NCI-H82 (cell line): Measurements from ENCODE around the gene OVCH2.
"Not testable (repeated sequence)": the region's sequence is repeated elsewhere in the genome, so short reads cannot be mapped to it uniquely, and the experiment has no call there.

ENCODE experiments used
- DNase-seq: peaks from one replicate; lab custom pipeline; 2025; lab: John Stamatoyannopoulos, UW

OVCH2 gene, protein sequence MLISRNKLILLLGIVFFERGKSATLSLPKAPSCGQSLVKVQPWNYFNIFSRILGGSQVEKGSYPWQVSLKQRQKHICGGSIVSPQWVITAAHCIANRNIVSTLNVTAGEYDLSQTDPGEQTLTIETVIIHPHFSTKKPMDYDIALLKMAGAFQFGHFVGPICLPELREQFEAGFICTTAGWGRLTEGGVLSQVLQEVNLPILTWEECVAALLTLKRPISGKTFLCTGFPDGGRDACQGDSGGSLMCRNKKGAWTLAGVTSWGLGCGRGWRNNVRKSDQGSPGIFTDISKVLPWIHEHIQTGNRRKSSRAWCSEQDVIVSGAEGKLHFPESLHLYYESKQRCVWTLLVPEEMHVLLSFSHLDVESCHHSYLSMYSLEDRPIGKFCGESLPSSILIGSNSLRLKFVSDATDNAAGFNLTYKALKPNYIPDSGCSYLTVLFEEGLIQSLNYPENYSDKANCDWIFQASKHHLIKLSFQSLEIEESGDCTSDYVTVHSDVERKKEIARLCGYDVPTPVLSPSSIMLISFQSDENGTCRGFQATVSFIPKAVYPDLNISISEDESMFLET

GRCh38 chr11:7706377-7706776 is at the start of gene OVCH2:
Gene OVCH2 (minus strand): TSS chr11:7706477. CDS start chr11:7706394, 83 bp downstream.
- no peak for DNase-seq

DNA sequence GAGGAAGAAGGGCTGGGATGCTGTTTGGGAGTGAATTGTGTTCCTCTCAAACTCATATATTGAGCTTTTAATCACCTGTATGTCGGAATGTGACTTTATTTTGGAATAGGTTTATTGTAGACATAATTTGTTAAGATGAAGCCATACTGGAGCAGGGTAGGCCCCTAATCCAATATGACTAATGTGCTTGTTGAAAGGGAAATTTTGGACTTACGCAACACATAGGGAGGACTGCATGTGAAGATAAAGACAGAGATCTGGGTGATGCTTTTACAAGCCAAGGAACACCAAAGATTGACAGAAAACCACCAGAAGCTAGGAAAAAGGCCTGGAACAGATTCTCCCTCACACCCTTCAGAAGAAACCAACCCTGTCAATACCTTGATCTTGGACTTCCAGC is 43.2 kb upstream of the OVCH2 start:
- no peak for DNase-seq

GRCh38 chr11:7734767-7735166 is 28.5 kb upstream of the OVCH2 start:
- DNase-seq: not testable (repeated sequence)

- no peak for DNase-seq
These were observed 8.5 kb upstream of the OVCH2 start for GRCh38 chr11:7714786-7715185.

- DNase-seq: no peak
These were observed 2.5 kb downstream of the OVCH2 start for GRCh38 chr11:7703740-7704139.

- no peak for DNase-seq
These were observed 9.9 kb downstream of the OVCH2 start for GRCh38 chr11:7696424-7696823.

DNA sequence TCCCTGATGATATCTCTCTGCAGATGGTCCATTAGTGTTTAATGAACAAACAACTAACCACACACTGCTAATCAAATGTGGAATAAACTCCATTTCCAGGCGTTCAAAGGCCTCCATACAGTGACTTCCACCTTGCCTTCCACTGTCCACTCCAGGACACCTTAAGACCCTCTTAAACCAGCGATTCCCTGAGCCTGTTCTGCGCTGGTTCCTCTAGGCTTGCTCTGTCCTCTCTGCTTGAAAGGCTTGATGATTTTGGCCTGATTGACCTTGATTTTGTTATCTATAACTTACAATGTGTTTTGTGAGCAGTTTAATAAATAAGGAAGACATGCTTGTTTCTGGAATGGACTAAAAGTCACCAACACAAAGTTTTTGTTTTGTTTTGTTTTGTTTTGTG is 12.0 kb downstream of the OVCH2 start:
- no peak for DNase-seq

- DNase-seq: no peak
These were observed 13.9 kb downstream of the OVCH2 start for GRCh38 chr11:7692426-7692825.

DNA sequence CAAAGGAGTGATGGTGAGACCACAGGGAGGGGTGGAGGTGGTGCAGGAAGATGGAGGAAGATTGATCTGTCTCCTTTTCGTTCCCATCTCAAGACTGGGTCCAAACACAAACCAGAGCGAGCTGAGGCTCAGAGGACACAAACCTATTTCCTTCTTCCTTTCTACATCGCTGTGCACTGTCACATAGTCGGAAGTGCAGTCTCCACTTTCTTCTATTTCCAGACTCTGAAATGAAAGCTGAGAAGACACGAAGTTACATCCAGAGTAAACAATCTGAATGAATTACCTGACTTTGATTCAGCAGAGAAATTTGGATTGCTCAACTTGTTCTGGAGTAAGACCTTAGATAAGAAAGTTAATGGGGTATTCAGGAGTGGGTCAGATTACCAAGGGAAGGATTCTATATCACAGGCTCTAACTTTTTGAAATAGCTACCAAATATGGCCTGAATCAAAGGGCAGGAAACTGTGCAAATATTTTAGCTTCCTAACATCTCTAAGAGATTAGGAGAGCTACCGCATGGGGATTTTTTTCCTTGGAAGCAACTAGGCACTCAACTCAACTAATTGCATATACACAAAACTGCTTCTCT is 14.4 kb downstream of the OVCH2 start:
- DNase-seq: no peak

DNA sequence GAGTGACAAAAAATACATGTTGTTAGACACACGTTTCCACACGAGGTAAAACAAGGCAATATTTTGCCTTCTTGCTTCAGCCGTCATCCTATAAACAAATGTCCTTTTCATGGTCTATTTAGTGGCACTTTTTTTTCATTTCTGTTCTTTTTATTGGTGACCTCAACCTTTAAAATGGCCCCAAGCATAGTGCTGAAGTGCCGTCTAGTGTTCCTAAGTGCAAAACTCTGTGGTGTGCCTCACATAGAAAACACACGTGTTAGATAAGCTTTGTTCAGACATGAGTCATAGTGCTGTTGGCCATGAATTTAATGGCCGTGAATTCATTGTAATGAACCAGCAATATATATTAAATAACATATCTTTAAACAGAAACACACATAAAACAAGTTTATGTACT is 15.6 kb downstream of the OVCH2 start:
- no peak for DNase-seq

DNA sequence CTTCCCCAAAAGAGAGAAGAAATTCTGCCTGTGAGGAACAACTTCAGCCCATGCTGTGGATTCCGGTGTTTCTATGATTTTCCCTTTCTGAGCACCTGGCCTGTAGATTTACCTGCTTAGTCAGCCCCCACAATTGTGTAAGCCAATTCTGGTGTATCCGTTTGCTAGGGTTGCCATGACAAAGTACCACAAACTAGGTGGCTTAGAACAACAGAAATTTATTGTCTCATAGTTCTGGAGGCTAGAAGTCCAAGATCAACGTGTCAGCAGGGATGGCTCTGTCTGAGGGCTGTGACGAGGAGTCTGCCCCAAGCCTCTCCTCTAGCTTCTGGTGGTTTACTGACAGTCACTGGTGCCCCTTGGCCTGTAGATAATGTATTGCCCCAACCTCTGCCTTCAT is 17.0 kb downstream of the OVCH2 start:
- DNase-seq: no peak

GRCh38 chr11:7688238-7688826 is 17.9 kb downstream of the OVCH2 start:
- peak; percentile 30 for DNase-seq

DNA sequence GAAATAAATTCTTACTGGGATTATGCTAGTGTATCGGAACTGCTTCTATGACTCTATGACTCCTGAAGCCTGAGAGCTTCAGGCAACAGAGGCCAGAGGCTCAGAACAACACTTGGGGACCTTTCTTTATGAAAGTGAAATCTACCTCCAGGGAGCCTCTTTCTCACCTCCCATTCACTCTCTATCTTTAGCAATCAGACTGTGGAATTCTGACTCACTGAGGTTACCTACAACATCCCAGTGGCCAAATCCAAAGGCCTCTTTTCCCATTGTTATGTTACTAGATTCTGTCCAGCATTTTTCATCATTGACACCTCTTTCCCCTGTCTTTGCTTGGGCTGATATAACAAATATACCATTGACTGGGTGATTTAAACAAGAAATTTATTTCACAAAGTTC is 18.9 kb downstream of the OVCH2 start:
- no peak for DNase-seq

GRCh38 chr11:7686761-7687160 is 19.5 kb downstream of the OVCH2 start:
- no peak for DNase-seq

GRCh38 chr11:7683571-7683970 is 22.7 kb downstream of the OVCH2 start:
- no peak for DNase-seq

DNA sequence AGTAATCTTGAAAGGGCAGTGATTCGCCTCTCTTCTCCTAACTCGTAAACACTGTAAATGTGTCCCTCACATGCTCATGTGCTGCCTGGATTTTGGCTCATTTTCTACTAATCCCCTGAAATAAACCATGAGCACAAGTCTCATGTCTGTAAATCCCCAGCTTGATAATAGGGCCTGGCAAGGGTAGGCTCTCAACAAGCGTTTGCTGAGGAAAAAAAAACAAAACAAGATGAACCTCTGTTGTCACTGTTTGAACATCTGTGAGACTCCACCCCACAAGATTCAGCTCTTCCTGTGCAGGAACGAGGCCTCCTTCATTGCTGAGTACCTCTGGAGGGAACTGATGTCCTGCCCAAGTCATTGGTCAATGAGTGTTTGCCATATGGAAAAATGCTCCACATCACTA is 28.5 kb downstream of the OVCH2 start:
- peak; percentile 64 for DNase-seq

DNA sequence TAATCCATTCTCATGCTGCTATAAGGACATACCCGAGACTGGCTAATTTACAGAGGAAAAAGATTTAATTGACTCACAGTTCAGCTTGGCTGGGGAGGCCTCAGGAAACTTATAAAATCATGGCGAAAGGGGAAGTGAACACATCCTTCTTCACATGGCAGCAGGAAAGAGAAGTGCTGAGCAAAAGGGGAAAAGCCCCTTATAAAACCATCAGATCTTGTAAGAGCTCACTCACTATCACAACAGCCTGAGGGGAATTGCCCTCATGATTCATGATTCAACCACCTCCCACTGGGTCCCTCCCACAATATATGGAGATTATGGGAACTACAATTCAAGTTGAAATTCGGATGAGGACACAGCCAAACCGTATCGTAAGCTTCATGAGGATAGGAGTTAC is 29.2 kb downstream of the OVCH2 start:
- DNase-seq: no peak

- no peak for DNase-seq
These were observed 30.6 kb downstream of the OVCH2 start for GRCh38 chr11:7675631-7676030.

DNA sequence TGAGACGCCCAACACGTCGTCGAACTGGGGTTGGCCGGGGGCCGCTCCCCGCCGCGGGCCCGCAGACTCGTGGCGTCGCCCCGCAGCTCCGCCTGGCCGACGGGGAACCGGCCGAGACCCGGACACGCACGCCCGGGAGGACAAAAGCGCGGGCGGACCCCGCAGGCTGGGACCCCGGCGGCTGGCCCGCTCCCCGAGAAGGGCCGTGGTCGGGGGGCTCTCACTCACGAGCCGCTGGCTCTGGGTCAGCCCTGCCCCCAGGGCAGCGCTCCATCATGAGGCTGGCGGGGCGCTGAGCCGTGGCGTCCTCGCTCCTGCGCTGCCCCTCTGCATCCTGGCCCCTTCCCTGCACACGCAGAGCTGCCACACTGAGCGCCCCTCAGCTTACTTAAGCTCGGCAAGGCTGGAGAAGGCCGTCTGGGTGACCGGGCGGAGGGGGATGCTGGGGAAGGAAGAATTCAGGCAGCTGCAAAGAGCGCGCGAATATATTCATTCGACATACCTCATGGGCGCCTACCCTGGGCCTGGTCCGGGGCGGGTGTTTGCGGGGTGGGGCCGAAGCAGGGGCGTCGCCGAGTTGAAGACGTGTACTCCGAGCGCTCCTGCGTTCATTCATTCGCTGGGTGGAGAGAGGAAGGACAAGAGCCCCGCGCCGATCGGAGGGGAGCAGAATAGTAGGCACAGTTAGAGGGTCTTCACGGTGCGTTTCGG is 32.4 kb downstream of the OVCH2 start:
- DNase-seq: peak; percentile 39

DNA sequence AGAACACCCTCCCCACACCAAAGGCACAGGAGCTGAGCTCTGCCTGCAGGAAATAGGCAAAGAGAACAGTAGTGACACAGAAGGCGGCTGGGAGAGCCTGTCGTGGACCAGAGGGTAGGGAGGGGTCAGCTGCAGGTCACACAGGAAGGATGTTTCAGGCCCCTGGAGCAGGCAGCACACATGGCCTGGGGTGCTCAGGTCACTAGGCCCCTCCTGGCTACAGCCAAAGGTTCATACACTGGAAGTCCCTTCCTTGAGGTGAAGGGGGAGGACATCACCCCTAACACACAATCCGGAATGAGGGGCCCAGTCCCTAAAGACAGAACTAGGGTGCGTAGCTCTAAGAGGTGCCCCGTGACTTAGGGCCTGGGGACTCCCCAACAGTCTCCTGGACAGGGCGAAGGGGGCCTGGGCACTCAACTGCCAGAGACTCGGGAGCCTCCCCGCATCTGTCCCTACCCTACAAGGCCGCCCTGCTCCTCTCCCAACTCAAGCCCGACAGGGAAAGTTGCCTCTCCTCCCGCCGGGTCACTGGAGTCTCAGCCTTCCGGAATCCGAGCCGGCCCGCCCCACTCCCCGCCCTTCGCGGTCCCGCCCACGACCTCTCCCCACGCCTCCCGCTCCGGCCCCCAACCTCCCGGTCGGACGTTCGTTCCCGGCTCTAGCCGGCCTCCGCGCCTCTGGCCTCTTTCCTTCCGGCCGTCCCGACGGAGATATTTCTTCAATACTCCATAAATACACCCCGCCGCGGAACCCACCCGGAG is 33.1 kb downstream of the OVCH2 start, which contains the start of gene CYB5R2:
Gene CYB5R2, minus strand, starts transcription at position 541 of the 764 bp plus-strand sequence. CDS start 675 bp downstream, outside the sequence.
- no peak for DNase-seq

DNA sequence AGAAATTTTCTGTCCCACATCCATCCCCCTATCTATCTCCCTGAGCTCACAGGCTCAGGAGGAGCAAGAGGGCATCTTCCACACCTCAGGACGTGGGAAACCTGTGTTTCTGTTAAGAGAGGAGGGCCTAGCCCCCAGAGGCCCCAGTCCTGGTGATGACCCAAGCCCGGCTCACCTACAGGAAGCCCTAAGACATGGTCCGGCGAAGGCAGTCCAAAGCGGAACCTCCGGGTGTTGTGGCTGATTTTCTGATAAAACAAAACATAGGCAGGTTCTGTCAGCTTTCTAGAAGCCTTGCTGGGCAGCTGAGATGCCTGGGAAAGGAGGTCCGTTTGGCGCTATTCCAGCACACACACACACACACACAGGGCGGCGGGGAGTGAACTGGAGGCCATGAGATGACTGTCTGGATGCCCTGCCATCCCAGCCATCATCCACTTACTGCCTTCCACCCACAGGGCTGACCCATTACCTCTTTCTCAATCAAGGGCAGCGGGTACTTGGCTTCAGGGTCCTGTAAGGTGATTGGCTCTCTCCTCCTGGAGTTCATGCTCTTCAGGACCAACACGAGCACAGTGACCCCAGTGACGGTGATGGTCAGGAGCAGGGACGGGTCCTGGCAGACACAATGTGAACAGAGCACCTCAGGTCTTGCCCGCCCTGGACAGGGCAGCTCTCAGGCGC is 33.9 kb downstream of the OVCH2 start:
- DNase-seq: no peak
